HepG2 (cell line): ENCODE measurements around the gene ARHGAP45. TPM values are rescaled to one million over a fixed set of nuclear protein-coding genes. Genes with fewer than 3 reads are reported as not detected.
A peak's percentile ranks its signal among the peaks of the same experiment; 100 is the strongest.

Source experiments
- ASH2L ChIP-seq: fragments of 300-600, 200-600 bp; sonication (generic); IDR thresholded peaks from 2 replicates; pipeline ENCODE4 v1.7.0; 2017; ENCODE audit warnings: low read depth, mild to moderate bottlenecking, moderate library complexity, mixed read lengths, low read length; ENCODE audit not compliant: insufficient read length
- ETV5 ChIP-seq: IDR thresholded peaks from 2 replicates; pipeline ENCODE4 v1.6.1; 2018; ENCODE audit warnings: missing biosample characterization, missing genetic modification reagents, inconsistent platforms, borderline replicate concordance
- FOXJ3 ChIP-seq: sonication (generic); formaldehyde crosslinking; IDR thresholded peaks from 2 replicates; pipeline ENCODE4 v1.4.0; 2020; ENCODE audit warnings: missing genetic modification reagents, mild to moderate bottlenecking, borderline replicate concordance
- GATAD1 ChIP-seq: IDR thresholded peaks from 2 replicates; pipeline ENCODE4 v1.6.1; 2016; ENCODE audit warnings: missing genetic modification reagents, missing compliant biosample characterization
- HOXA5 ChIP-seq: sonication (generic); formaldehyde crosslinking; IDR thresholded peaks from 2 replicates; pipeline ENCODE4 v1.4.0; 2020; ENCODE audit warnings: missing genetic modification reagents
- KDM5B ChIP-seq: sonication (generic); formaldehyde crosslinking; IDR thresholded peaks from 2 replicates; pipeline ENCODE4 v1.4.0; 2020; ENCODE audit warnings: missing genetic modification reagents, mild to moderate bottlenecking, borderline replicate concordance
- KLF6 ChIP-seq: IDR thresholded peaks from 2 replicates; pipeline ENCODE4 v1.8.0; 2016; ENCODE audit warnings: missing biosample characterization, missing genetic modification reagents
- MAZ ChIP-seq, 2 experiments: sonication (generic) in 1 of 2; formaldehyde crosslinking in 1 of 2; IDR thresholded peaks; 2 replicates each; pipeline versions ENCODE4 v1.5.0 to v1.6.1; 2012 to 2020; ENCODE audit warnings: low read depth in 2 of 2, mild to moderate bottlenecking in 2 of 2, borderline replicate concordance in 1 of 2, improper control_type of control experiment in 1 of 2, low read length in 1 of 2, missing genetic modification reagents in 1 of 2, moderate library complexity in 1 of 2
- NR2F6 ChIP-seq, 2 experiments: IDR thresholded peaks; 2 replicates each; pipeline ENCODE4 v1.6.1; 2016; ENCODE audit warnings: antibody characterized with exemption in 1 of 2, mild to moderate bottlenecking in 1 of 2
- POLR2A ChIP-seq, 2 experiments: IDR thresholded peaks; 2 replicates each; pipeline ENCODE4 v1.6.1; 2011; ENCODE audit warnings: low read depth in 2 of 2, low read length in 2 of 2, mild to moderate bottlenecking in 1 of 2, moderate library complexity in 1 of 2; ENCODE audit not compliant: insufficient read depth in 1 of 2
- REPIN1 ChIP-seq: sonication (generic); formaldehyde crosslinking; IDR thresholded peaks from 2 replicates; pipeline ENCODE4 v1.8.0; 2022; ENCODE audit warnings: missing genetic modification reagents, low read depth, mild to moderate bottlenecking, borderline replicate concordance
- SAP130 ChIP-seq: IDR thresholded peaks from 2 replicates; pipeline ENCODE4 v1.6.1; 2016; ENCODE audit warnings: low read depth
- TAF1 ChIP-seq: sonication (generic); formaldehyde crosslinking; IDR thresholded peaks from 2 replicates; pipeline ENCODE4 v1.4.0; 2020; ENCODE audit warnings: missing genetic modification reagents
- TCF7 ChIP-seq: sonication (generic); IDR thresholded peaks from 2 replicates; pipeline ENCODE4 v1.6.1; 2016; ENCODE audit warnings: antibody characterized with exemption, low read depth
- TEAD3 ChIP-seq: optimal IDR thresholded peaks from 2 replicates; pipeline ENCODE3; 2016; ENCODE audit warnings: borderline replicate concordance
- TFAP4 ChIP-seq: sonication (generic); IDR thresholded peaks from 2 replicates; pipeline ENCODE4 v1.6.1; 2016; ENCODE audit warnings: low read depth, borderline replicate concordance
- ZNF280D ChIP-seq: sonication (generic); formaldehyde crosslinking; IDR thresholded peaks from 2 replicates; pipeline ENCODE4 v1.5.1; 2020; ENCODE audit warnings: mild to moderate bottlenecking, missing genetic modification reagents
- ZNF292 ChIP-seq: sonication (generic); formaldehyde crosslinking; IDR thresholded peaks from 2 replicates; pipeline ENCODE4 v1.8.1; 2022; ENCODE audit warnings: mild to moderate bottlenecking, low read depth, missing genetic modification reagents, borderline replicate concordance
- ZNF333 ChIP-seq: sonication (generic); formaldehyde crosslinking; IDR thresholded peaks from 2 replicates; pipeline ENCODE4 v1.4.0; 2020; ENCODE audit warnings: mild to moderate bottlenecking, missing genetic modification reagents, borderline replicate concordance
- ZNF343 ChIP-seq: sonication (generic); formaldehyde crosslinking; IDR thresholded peaks from 2 replicates; pipeline ENCODE4 v1.4.0; 2020; ENCODE audit warnings: mild to moderate bottlenecking, missing genetic modification reagents
- ZNF430 ChIP-seq: sonication (generic); formaldehyde crosslinking; IDR thresholded peaks from 2 replicates; pipeline ENCODE4 v1.9.0; 2021; ENCODE audit warnings: mild to moderate bottlenecking, missing genetic modification reagents
- ZNF460 ChIP-seq: sonication (generic); formaldehyde crosslinking; IDR thresholded peaks from 2 replicates; pipeline ENCODE4 v1.5.1; 2020; ENCODE audit warnings: missing genetic modification reagents, mild to moderate bottlenecking, borderline replicate concordance
- ZNF740 ChIP-seq: sonication (generic); formaldehyde crosslinking; IDR thresholded peaks from 2 replicates; pipeline ENCODE4 v1.4.0; 2020; ENCODE audit warnings: missing genetic modification reagents
- ZSCAN29 ChIP-seq: sonication (generic); formaldehyde crosslinking; conservative IDR thresholded peaks from 2 replicates; pipeline ENCODE4 v1.4.0; 2020; ENCODE audit warnings: mild to moderate bottlenecking, missing genetic modification reagents
- polyA plus RNA-seq, 8 experiments: library from polyadenylated mRNA; depleted of rRNA in 3 of 8; stranded (reverse) in 7 of 8; unstranded in 1 of 8; fragments of >200 nt; fragmentation: Illumina TruSeq in 4 of 8; extraction: Trizol in 4 of 8; gene quantifications; 2 replicates each; pipeline versions ENCODE4 v1.2.1 to v1.2.3, GENCODE V29; 2011 to 2016; ENCODE audit warnings: low read depth in 4 of 8, missing spikeins in 1 of 8, mixed read lengths in 1 of 8; ENCODE audit not compliant: insufficient read depth in 1 of 8
- total RNA-seq, 5 experiments: library from RNA; depleted of rRNA; stranded (reverse); fragments of >200 nt; fragmentation: Illumina TruSeq; extraction: Trizol; gene quantifications; 2 replicates each; pipeline ENCODE4 v1.2.3, GENCODE V29; 2016; ENCODE audit warnings: low read depth in 1 of 5
- TF ChIP-seq, protein P1 (sequence below): IDR thresholded peaks from 2 replicates; pipeline ENCODE4 v1.6.1; 2012; ENCODE audit warnings: inconsistent platforms

Gene ARHGAP45
- total and polyA plus RNA-seq, 2 of the 13 experiments (the other 11 are each of a cell fraction or from before 2014, with no cell fraction given), result 0.84 to 32.0 TPM

DNA sequence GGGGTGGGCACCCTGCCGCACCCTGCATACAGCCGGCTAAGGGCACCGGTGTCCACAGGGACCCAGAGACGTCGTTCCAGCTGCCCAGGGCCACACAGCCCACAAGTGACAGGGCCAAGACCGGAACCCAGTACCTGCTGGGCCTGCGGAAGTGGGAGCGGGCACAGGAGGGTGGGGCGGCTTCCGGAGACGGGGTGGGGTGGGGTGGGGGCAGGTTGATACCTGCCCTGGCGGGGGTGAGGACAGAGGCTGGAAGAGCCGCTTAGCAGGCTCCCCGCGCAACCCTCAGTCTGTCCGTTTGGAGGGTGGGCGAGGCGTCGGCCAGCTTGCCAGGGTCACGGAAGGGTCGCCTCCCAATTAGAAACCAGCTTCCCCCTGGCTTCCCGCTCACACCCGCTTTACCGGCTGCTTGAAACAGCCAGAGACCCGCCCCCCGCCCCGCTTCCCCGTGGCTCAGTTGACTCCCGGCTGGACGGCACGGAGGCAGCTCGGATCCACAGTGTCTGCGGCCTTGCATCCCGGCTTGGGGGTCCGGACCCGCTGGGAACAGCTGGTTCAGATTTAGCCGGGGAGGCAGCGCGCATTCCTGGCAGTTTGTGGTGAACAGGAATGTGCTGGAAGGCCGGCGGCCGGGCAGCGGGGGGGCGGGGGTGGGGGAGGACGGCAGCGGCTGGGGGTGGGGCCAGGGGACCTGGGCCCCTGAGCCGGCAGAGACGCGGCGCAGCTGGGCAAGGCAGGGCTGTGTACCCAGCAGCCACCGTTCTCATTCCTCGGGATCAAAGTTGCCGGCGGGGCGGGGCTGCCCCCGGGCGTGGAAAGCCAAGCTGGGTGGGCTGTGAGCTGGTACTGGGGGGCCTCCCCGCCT is 38.7 kb upstream of the ARHGAP45 start (continued):
- TF ChIP-seq ZNF740 (CRISPR knock-in tag), result peak; percentile 49; the same call in 1 of the 2 replicates
- 0 out of 2 replicates have a peak, but pooled peaks have one; percentile 14 for TF ChIP-seq MAZ (IDR thresholded peaks at IDR 0.05; ENCODE audit: borderline replicate concordance, low read depth, low read length)
- TF ChIP-seq MAZ (CRISPR knock-in tag; IDR thresholded peaks at IDR 0.05; ENCODE audit: low read depth), result peak; percentile 62; the same call in 1 of the 2 replicates
- TF ChIP-seq ETV5 (CRISPR knock-in tag), result peak; percentile 84
- no peak for TF ChIP-seq ZNF460
- no peak for TF ChIP-seq FOXJ3 (CRISPR knock-in tag)
- peak; percentile 77; the same call in 1 of the 2 replicates for TF ChIP-seq KDM5B (CRISPR knock-in tag)
- TF ChIP-seq KLF6 (CRISPR knock-in tag), result 0 out of 2 replicates have a peak, but pooled peaks have one; percentile 16
- TF ChIP-seq REPIN1 (CRISPR knock-in tag), result peak; percentile 13; the same call in 1 of the 2 replicates
- TF ChIP-seq SAP130 (CRISPR knock-in tag), result peak; percentile 77
- no peak for TF ChIP-seq NR2F6 (IDR thresholded peaks at IDR 0.05)
- TF ChIP-seq NR2F6 (CRISPR knock-in tag; IDR thresholded peaks at IDR 0.05), result 0 out of 2 replicates have a peak, but pooled peaks have one; percentile 37
- peak; percentile 3 to 50; a peak in 2 of 4 replicates for TF ChIP-seq POLR2A (IDR thresholded peaks at IDR 0.05; ENCODE audit: insufficient read depth in 1 of 2, low read depth in 2 of 2, low read length in 2 of 2)
- peak; percentile 86; the same call in 1 of the 2 replicates for TF ChIP-seq TFAP4
- 0 out of 2 replicates have a peak, but pooled peaks have one; percentile 31 for TF ChIP-seq ZSCAN29 (CRISPR knock-in tag)
- TF ChIP-seq, protein P1, sequence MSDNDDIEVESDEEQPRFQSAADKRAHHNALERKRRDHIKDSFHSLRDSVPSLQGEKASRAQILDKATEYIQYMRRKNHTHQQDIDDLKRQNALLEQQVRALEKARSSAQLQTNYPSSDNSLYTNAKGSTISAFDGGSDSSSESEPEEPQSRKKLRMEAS, result peak; percentile 31; the same call in 1 of the 2 replicates
- TF ChIP-seq ZNF343 (CRISPR knock-in tag), result peak; percentile 34; the same call in 1 of the 2 replicates
- no peak for TF ChIP-seq ZNF333
- peak; percentile 39; the same call in 1 of the 2 replicates for TF ChIP-seq ZNF430 (CRISPR knock-in tag)
- TF ChIP-seq ZNF280D, result no peak
- 0 out of 2 replicates have a peak, but pooled peaks have one; percentile 21 for TF ChIP-seq HOXA5 (CRISPR knock-in tag)
- peak; percentile 75; the same call in 1 of the 2 replicates for TF ChIP-seq ZNF292
- peak; percentile 40 for TF ChIP-seq TAF1 (CRISPR knock-in tag)
- peak; percentile 37 for TF ChIP-seq GATAD1
- peak; percentile 92 for TF ChIP-seq TEAD3 (CRISPR knock-in tag)
- TF ChIP-seq ASH2L, result peak; percentile 55
- TF ChIP-seq TCF7, result peak; percentile 72
